ENCODE data around the gene TMEM108. TPM values are rescaled to one million over a fixed set of nuclear protein-coding genes. Genes with fewer than 3 reads are reported as not detected.

TMEM108 gene
- polyA plus RNA-seq, 1 donor (not counting 4 experiments of a cell fraction or from before 2014, with no cell fraction given) = not detected

GRCh38 chr3:133210656-133211055, 172.5 kb downstream of the TMEM108 start:
- FAIRE-seq = no peak
- H3K36me3 ChIP-seq (ENCODE audit: control insufficient read depth in 2 of 2, extremely low read depth in 1 of 2, insufficient read depth in 2 of 2, low read length in 2 of 2) = no peaks in the 10 kb centered on the region
- no peaks in the 10 kb centered on the region for H3K9me3 ChIP-seq (ENCODE audit: control insufficient read depth, low read depth, low read length)

DNA sequence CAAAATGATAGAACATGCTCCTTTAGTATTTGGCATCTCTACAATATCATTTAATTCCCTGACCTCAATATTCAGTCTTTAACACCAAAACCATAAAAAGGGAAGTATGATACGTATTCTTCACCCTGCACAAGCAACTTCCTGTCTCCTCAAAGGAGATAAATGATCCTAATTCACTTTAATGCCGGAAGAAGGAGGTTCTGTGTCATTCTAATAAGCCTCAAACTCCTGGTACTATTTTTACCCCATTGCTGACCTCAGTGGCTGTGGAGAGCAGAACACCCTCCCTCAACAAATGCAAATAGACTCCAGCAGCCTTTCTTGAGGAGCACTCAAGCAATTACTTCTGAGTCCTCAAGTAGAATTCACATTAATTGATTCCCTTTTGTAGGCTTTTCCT, 173.3 kb downstream of the TMEM108 start:
- no peaks in the 10 kb centered on the region for H3K27me3 ChIP-seq (ENCODE audit: control insufficient read depth, extremely low read depth, insufficient read depth, low read length)
- dilution Hi-C loops (cut with MboI; ENCODE audit: extremely low pct_ligation_motif_present, low sequenced_read_pairs) = no loop called here
- H3K4me2 ChIP-seq (ENCODE audit: control insufficient read depth, extremely low read depth, insufficient read depth, low read depth, low read length) = no peak overlapping the region
- H3K9ac ChIP-seq (ENCODE audit: control insufficient read depth, extremely low read depth, insufficient read depth, low read length) = no peak overlapping the region
- H3K4me1 ChIP-seq (ENCODE audit: control insufficient read depth, extremely low read depth, insufficient read depth, low read length) = no peaks in the 10 kb centered on the region
- no peak overlapping the region for H2AFZ ChIP-seq (ENCODE audit: control insufficient read depth, low read length)
- H3K9me3 ChIP-seq (ENCODE audit: control insufficient read depth, low read depth, low read length) = no peaks in the 10 kb centered on the region
- no peaks in the 10 kb centered on the region for H3K36me3 ChIP-seq (ENCODE audit: control insufficient read depth in 2 of 2, extremely low read depth in 1 of 2, insufficient read depth in 2 of 2, low read length in 2 of 2)
- FAIRE-seq (no peak), DNase-seq (ENCODE audit: low read depth, low spot score) (no peak)
- no peak overlapping the region for H3K27ac ChIP-seq (ENCODE audit: control insufficient read depth, insufficient read depth, low read length)
- TF ChIP-seq EZH2 (IDR thresholded peaks at IDR 0.05; ENCODE audit: low read length) = no peak
- no peaks in the 10 kb centered on the region for H3K9me1 ChIP-seq (ENCODE audit: control insufficient read depth, extremely low read depth, insufficient read depth, low read length)
- H3K4me3 ChIP-seq (ENCODE audit: control insufficient read depth in 2 of 3, extremely low read depth in 1 of 3, insufficient read depth in 2 of 3, low read depth in 1 of 3, low read length in 3 of 3) = no peak overlapping the region
- no peaks in the 10 kb centered on the region for H3K79me2 ChIP-seq (ENCODE audit: control insufficient read depth, insufficient read depth, low read length)
- no peaks in the 10 kb centered on the region for H4K20me1 ChIP-seq (ENCODE audit: control insufficient read depth, extremely low read depth, insufficient read depth, low read length)

More at GRCh38 chr3:133210656-133211055, 172.5 kb downstream of the TMEM108 start:
- H3K9ac ChIP-seq (ENCODE audit: control insufficient read depth, extremely low read depth, insufficient read depth, low read length) = no peak overlapping the region
- dilution Hi-C loops (cut with MboI; ENCODE audit: extremely low pct_ligation_motif_present, low sequenced_read_pairs) = no loop called here
- H3K27me3 ChIP-seq (ENCODE audit: control insufficient read depth, extremely low read depth, insufficient read depth, low read length) = no peaks in the 10 kb centered on the region
- H3K4me3 ChIP-seq (ENCODE audit: control insufficient read depth in 2 of 3, extremely low read depth in 1 of 3, insufficient read depth in 2 of 3, low read depth in 1 of 3, low read length in 3 of 3) = no peak overlapping the region
- TF ChIP-seq CTCF (optimal IDR thresholded peaks at IDR 0.05 in 1 of 3, IDR thresholded peaks at IDR 0.05 in 1 of 3, conservative IDR thresholded peaks at IDR 0.05 in 1 of 3; ENCODE audit: extremely low read depth in 1 of 3, insufficient read depth in 2 of 3, low read length in 3 of 3) (no peak), EZH2 (IDR thresholded peaks at IDR 0.05; ENCODE audit: low read length) (no peak)
- H3K4me1 ChIP-seq (ENCODE audit: control insufficient read depth, extremely low read depth, insufficient read depth, low read length) = no peaks in the 10 kb centered on the region
- no peak overlapping the region for H3K4me2 ChIP-seq (ENCODE audit: control insufficient read depth, extremely low read depth, insufficient read depth, low read depth, low read length)
- no peak overlapping the region for H3K27ac ChIP-seq (ENCODE audit: control insufficient read depth, insufficient read depth, low read length)
- no peaks in the 10 kb centered on the region for H3K9me1 ChIP-seq (ENCODE audit: control insufficient read depth, extremely low read depth, insufficient read depth, low read length)
- DNase-seq (ENCODE audit: low read depth, low spot score) = no peak
- no peaks in the 10 kb centered on the region for H3K79me2 ChIP-seq (ENCODE audit: control insufficient read depth, insufficient read depth, low read length)
- no peaks in the 10 kb centered on the region for H4K20me1 ChIP-seq (ENCODE audit: control insufficient read depth, extremely low read depth, insufficient read depth, low read length)
- no peak overlapping the region for H2AFZ ChIP-seq (ENCODE audit: control insufficient read depth, low read length)

GRCh38 chr3:133211856-133212255, 173.7 kb downstream of the TMEM108 start:
- no peak for FAIRE-seq
- no peak overlapping the region for H3K9ac ChIP-seq (ENCODE audit: control insufficient read depth, extremely low read depth, insufficient read depth, low read length)
- H3K9me1 ChIP-seq (ENCODE audit: control insufficient read depth, extremely low read depth, insufficient read depth, low read length) = no peaks in the 10 kb centered on the region
- TF ChIP-seq EZH2 (IDR thresholded peaks at IDR 0.05; ENCODE audit: low read length) = no peak
- TF ChIP-seq CTCF (optimal IDR thresholded peaks at IDR 0.05 in 1 of 3, IDR thresholded peaks at IDR 0.05 in 1 of 3, conservative IDR thresholded peaks at IDR 0.05 in 1 of 3; ENCODE audit: extremely low read depth in 1 of 3, insufficient read depth in 2 of 3, low read length in 3 of 3) = no peak
- H3K4me1 ChIP-seq (ENCODE audit: control insufficient read depth, extremely low read depth, insufficient read depth, low read length) = no peaks in the 10 kb centered on the region
- H3K9me3 ChIP-seq (ENCODE audit: control insufficient read depth, low read depth, low read length) = no peaks in the 10 kb centered on the region
- no peaks in the 10 kb centered on the region for H3K36me3 ChIP-seq (ENCODE audit: control insufficient read depth in 2 of 2, extremely low read depth in 1 of 2, insufficient read depth in 2 of 2, low read length in 2 of 2)
- no peak overlapping the region for H3K4me3 ChIP-seq (ENCODE audit: control insufficient read depth in 2 of 3, extremely low read depth in 1 of 3, insufficient read depth in 2 of 3, low read depth in 1 of 3, low read length in 3 of 3)
- DNase-seq (ENCODE audit: low read depth, low spot score) = no peak
- H3K27ac ChIP-seq (ENCODE audit: control insufficient read depth, insufficient read depth, low read length) = no peak overlapping the region
- no peaks in the 10 kb centered on the region for H3K79me2 ChIP-seq (ENCODE audit: control insufficient read depth, insufficient read depth, low read length)
- H2AFZ ChIP-seq (ENCODE audit: control insufficient read depth, low read length) = no peak overlapping the region
- H3K27me3 ChIP-seq (ENCODE audit: control insufficient read depth, extremely low read depth, insufficient read depth, low read length) = no peaks in the 10 kb centered on the region
- dilution Hi-C loops (cut with MboI; ENCODE audit: extremely low pct_ligation_motif_present, low sequenced_read_pairs) = no loop called here
- no peaks in the 10 kb centered on the region for H4K20me1 ChIP-seq (ENCODE audit: control insufficient read depth, extremely low read depth, insufficient read depth, low read length)
- no peak overlapping the region for H3K4me2 ChIP-seq (ENCODE audit: control insufficient read depth, extremely low read depth, insufficient read depth, low read depth, low read length)

Data from keratinocyte (primary cell).